H9 (cell line): Measurements from ENCODE around the gene CXCR3. TPM values are rescaled to one million over a fixed set of nuclear protein-coding genes. Genes with fewer than 3 reads are reported as not detected.

ENCODE experiments used
- DNase-seq: peaks from one replicate; pipeline ENCODE4 v3.0.0-alpha.2; 2017
- H2AFZ ChIP-seq: one replicate; pipeline ENCODE4 v1.6.1; 2013; ENCODE audit warnings: mild to moderate bottlenecking, low read length, control low read depth, moderate library complexity
- H2AK5ac ChIP-seq: 2 replicates; pipeline ENCODE4 v1.6.1; 2013; ENCODE audit warnings: low read length, control low read depth, mixed read lengths; ENCODE audit not compliant: insufficient read length
- H2BK120ac ChIP-seq: one replicate; pipeline ENCODE4 v1.6.1; 2013; ENCODE audit warnings: low read depth, mild to moderate bottlenecking, low read length, control low read depth, inconsistent platforms; ENCODE audit not compliant: poor library complexity, severe bottlenecking
- H2BK12ac ChIP-seq: 2 replicates; pipeline ENCODE4 v1.6.1; 2013; ENCODE audit warnings: low read length, control low read depth, mixed read lengths, low read depth; ENCODE audit not compliant: insufficient read length
- H2BK15ac ChIP-seq: 2 replicates; pipeline ENCODE4 v1.6.1; 2013; ENCODE audit warnings: low read depth, low read length, control low read depth
- H2BK20ac ChIP-seq: one replicate; pipeline ENCODE4 v1.6.1; 2013; ENCODE audit warnings: low read depth, mild to moderate bottlenecking, low read length, control low read depth, inconsistent platforms; ENCODE audit not compliant: poor library complexity, severe bottlenecking
- H2BK5ac ChIP-seq: 2 replicates; pipeline ENCODE4 v1.6.1; 2013; ENCODE audit warnings: low read length, control low read depth, mixed read lengths; ENCODE audit not compliant: insufficient read length
- H3K14ac ChIP-seq: 2 replicates; pipeline ENCODE4 v1.6.1; 2013; ENCODE audit warnings: low read length, control low read depth; ENCODE audit not compliant: insufficient read depth
- H3K18ac ChIP-seq: 2 replicates; pipeline ENCODE4 v1.6.1; 2013; ENCODE audit warnings: low read depth, mild to moderate bottlenecking, mixed read lengths, low read length, control low read depth; ENCODE audit not compliant: insufficient read length
- H3K23ac ChIP-seq: 2 replicates; pipeline ENCODE4 v1.6.1; 2013; ENCODE audit warnings: low read length, control low read depth, mixed read lengths, low read depth; ENCODE audit not compliant: insufficient read length
- H3K23me2 ChIP-seq: 2 replicates; pipeline ENCODE4 v1.6.1; 2013; ENCODE audit warnings: low read depth, mild to moderate bottlenecking, mixed read lengths, low read length, control low read depth; ENCODE audit not compliant: insufficient read length, poor library complexity, severe bottlenecking
- H3K27ac ChIP-seq: 2 replicates; pipeline ENCODE4 v1.5.1; 2013; ENCODE audit warnings: low read length, control low read depth, mixed read lengths, low read depth; ENCODE audit not compliant: insufficient read length
- H3K27me3 ChIP-seq: 2 replicates; pipeline ENCODE4 v1.6.1; 2013; ENCODE audit warnings: low read length, control low read depth, inconsistent platforms; ENCODE audit not compliant: insufficient read depth
- H3K4ac ChIP-seq: 2 replicates; pipeline ENCODE4 v1.6.1; 2013; ENCODE audit warnings: low read depth, mild to moderate bottlenecking, control low read depth, inconsistent platforms, low read length, moderate library complexity
- H3K4me1 ChIP-seq: 2 replicates; pipeline ENCODE4 v1.6.1; 2013; ENCODE audit warnings: low read length, control low read depth, inconsistent platforms; ENCODE audit not compliant: insufficient read depth
- H3K4me2 ChIP-seq: 2 replicates; pipeline ENCODE4 v1.6.1; 2013; ENCODE audit warnings: low read length, control low read depth, mixed read lengths; ENCODE audit not compliant: insufficient read length, insufficient read depth
- H3K56ac ChIP-seq: 2 replicates; pipeline ENCODE4 v1.6.1; 2013; ENCODE audit warnings: low read depth, mild to moderate bottlenecking, mixed read lengths, low read length, control low read depth; ENCODE audit not compliant: insufficient read length
- H3K79me1 ChIP-seq: 2 replicates; pipeline ENCODE4 v1.6.1; 2013; ENCODE audit warnings: low read depth, mild to moderate bottlenecking, moderate library complexity, low read length, control low read depth, inconsistent platforms; ENCODE audit not compliant: insufficient read depth, poor library complexity, severe bottlenecking
- H3K79me2 ChIP-seq: 2 replicates; pipeline ENCODE4 v1.6.1; 2013; ENCODE audit warnings: low read length, control low read depth, inconsistent platforms; ENCODE audit not compliant: insufficient read depth
- H3K9ac ChIP-seq: 2 replicates; pipeline ENCODE4 v1.6.1; 2013; ENCODE audit warnings: low read length, control low read depth, mixed read lengths; ENCODE audit not compliant: insufficient read length; ENCODE audit errors: extremely low read depth
- H3K9me3 ChIP-seq: one replicate; pipeline ENCODE4 v1.6.1; 2013; ENCODE audit warnings: low read depth, low read length, inconsistent platforms; ENCODE audit not compliant: control insufficient read depth
- H3T11ph ChIP-seq: one replicate; pipeline ENCODE4 v1.6.1; 2013; ENCODE audit warnings: mild to moderate bottlenecking, low read length, control low read depth, inconsistent platforms
- H4K20me1 ChIP-seq: one replicate; pipeline ENCODE4 v1.6.1; 2013; ENCODE audit not compliant: control insufficient read depth, insufficient read length, insufficient read depth
- H4K5ac ChIP-seq: 2 replicates; pipeline ENCODE4 v1.6.1; 2013; ENCODE audit warnings: low read depth, mild to moderate bottlenecking, mixed read lengths, low read length, control low read depth; ENCODE audit not compliant: insufficient read length
- H4K8ac ChIP-seq: replicated peaks from 2 replicates; pipeline ENCODE4 v1.6.1; 2013; ENCODE audit warnings: low read length, control low read depth, mixed read lengths, low read depth; ENCODE audit not compliant: insufficient read length
- H4K91ac ChIP-seq: 2 replicates; pipeline ENCODE4 v1.6.1; 2013; ENCODE audit warnings: low read depth, mild to moderate bottlenecking, moderate library complexity, mixed read lengths, low read length, control low read depth; ENCODE audit not compliant: insufficient read length
- H3K27ac Mint-ChIP-seq, 3 experiments: 2 replicates in 2 of 3; 3 replicates in 1 of 3; pipeline ENCODE4 v1.8.0; 2020 to 2021; ENCODE audit warnings: mixed read lengths in 3 of 3, mild to moderate bottlenecking in 1 of 3, moderate library complexity in 1 of 3
- H3K27me3 Mint-ChIP-seq: 2 replicates; pipeline ENCODE4 v1.8.0; 2021; ENCODE audit warnings: low read depth, mild to moderate bottlenecking, moderate library complexity, mixed read lengths
- H3K36me3 Mint-ChIP-seq, 3 experiments: 2 replicates in 2 of 3; 3 replicates in 1 of 3; pipeline ENCODE4 v1.8.0; 2020 to 2021; ENCODE audit warnings: low read depth in 3 of 3, mixed read lengths in 3 of 3; ENCODE audit not compliant: insufficient read depth in 1 of 3
- H3K4me1 Mint-ChIP-seq, 2 experiments: 2 replicates each; pipeline ENCODE4 v1.8.0; 2020; ENCODE audit warnings: mixed read lengths in 2 of 2
- H3K4me3 Mint-ChIP-seq, 2 experiments: 2 replicates in 1 of 2; 3 replicates in 1 of 2; pipeline ENCODE4 v1.8.0; 2020 to 2021; ENCODE audit warnings: mild to moderate bottlenecking in 2 of 2, mixed read lengths in 2 of 2, moderate library complexity in 1 of 2
- H3K9me3 Mint-ChIP-seq, 2 experiments: 2 replicates in 1 of 2; 3 replicates in 1 of 2; pipeline ENCODE4 v1.8.0; 2020; ENCODE audit warnings: mild to moderate bottlenecking in 2 of 2, mixed read lengths in 2 of 2, moderate library complexity in 1 of 2
- CTCF ChIP-seq: fragments of 200-600 bp; sonication (generic); conservative IDR thresholded peaks from 3 replicates; pipeline ENCODE4 v1.8.0; 2021; ENCODE audit warnings: antibody characterized with exemption, mild to moderate bottlenecking
- WGBS: extraction: QIAGEN DNeasy Blood & Tissue Kit; methylation state at CpG from one replicate; pipeline ENCODE4 v1.1.7; 2013; ENCODE audit warnings: missing lambda C conversion rate, low lambda C conversion rate, mixed read lengths; ENCODE audit not compliant: insufficient read length; ENCODE audit errors: extremely low coverage; 5-methylcytosine and 5-hydroxymethylcytosine counted together
- total RNA-seq: library from RNA; stranded (reverse); gene quantifications from 2 replicates; pipeline ENCODE4 v1.2.1, GENCODE V29; 2021

The CXCR3 gene
- total RNA-seq, 1 experiment from 2014 or later = not detected

- H3K9ac ChIP-seq = no peak within 1 kb of the TSS
- no peak within 1 kb of the TSS for H3K4ac ChIP-seq
- H2BK20ac ChIP-seq = no peak within 1 kb of the TSS
- no peak within 1 kb of the TSS for H4K8ac ChIP-seq
- no peak within 1 kb of the TSS for H2BK15ac ChIP-seq
- no peak within 1 kb of the TSS for H2BK5ac ChIP-seq
- no peak for TF ChIP-seq CTCF
- H3K4me2 ChIP-seq = no peak within 1 kb of the TSS
- H3K27me3 ChIP-seq = no peaks in the 10 kb centered on the region
- Mint-ChIP-seq H3K36me3 (peaks cover 22 to 53% (median 44%) of the 10 kb centered on the region in 3 experiments), H3K4me1 (0 out of 4 replicates have a peak, but pooled peaks cover 0 to 10% of the 10 kb centered on the region in 2 experiments), H3K9me3 (peaks cover 53 to 65% of the 10 kb centered on the region in 2 experiments), H3K27ac (no peak within 1 kb of the TSS; a peak in 1 of 7 replicates), H3K27me3 (peaks cover 4% of the 10 kb centered on the region; the same call in 1 of the 2 replicates), H3K4me3 (no peak within 1 kb of the TSS; a peak in 1 of 5 replicates)
- WGBS = no CpG with 5 or more reads among the region's 48 CpGs
- no peaks in the 10 kb centered on the region for H4K20me1 ChIP-seq
- no peak within 1 kb of the TSS for H2BK120ac ChIP-seq
- no peak within 1 kb of the TSS for H3K23ac ChIP-seq
- H2AK5ac ChIP-seq = no peak within 1 kb of the TSS
- H2BK12ac ChIP-seq = no peak within 1 kb of the TSS
- H3K79me2 ChIP-seq = no peaks in the 10 kb centered on the region
- H3K23me2 ChIP-seq = no peaks in the 10 kb centered on the region
- DNase-seq = no peak
- peaks cover 8% of the 10 kb centered on the region for H3K9me3 ChIP-seq
- H3K14ac ChIP-seq = no peak within 1 kb of the TSS
- no peak within 1 kb of the TSS for H2AFZ ChIP-seq
- H3K27ac ChIP-seq = no peak within 1 kb of the TSS
- H4K5ac ChIP-seq = no peak within 1 kb of the TSS
- H3K79me1 ChIP-seq = no peaks in the 10 kb centered on the region
- H3K4me1 ChIP-seq = no peaks in the 10 kb centered on the region
- no peak within 1 kb of the TSS for H3T11ph ChIP-seq
- H3K56ac ChIP-seq = no peak within 1 kb of the TSS
- H4K91ac ChIP-seq = no peak within 1 kb of the TSS
- H3K18ac ChIP-seq = no peak within 1 kb of the TSS
Observed at GRCh38 chrX:71578253-71579135, 39.8 kb downstream of the CXCR3 start, which contains the start of gene GCNA. Gene GCNA (plus strand): TSS chrX:71578437. CDS start chrX:71580822, 2,385 bp downstream.
